Activated naive CD4-positive, alpha-beta T cell treated with anti-CD3 and anti-CD28 coated beads, Interleukin-2, amount 50 U/mL, for 24 hours (primary cell): Measurements from ENCODE around the gene TSR2.
A peak's percentile ranks its signal among the peaks of the same experiment; 100 is the strongest.

Source experiments
- H3K27ac Mint-ChIP-seq: one replicate; pipeline ENCODE4 v1.8.0; 2021; ENCODE audit warnings: mild to moderate bottlenecking, mixed read lengths
- H3K27me3 Mint-ChIP-seq: one replicate; pipeline ENCODE4 v1.8.0; 2021; ENCODE audit warnings: mixed read lengths
- H3K36me3 Mint-ChIP-seq: one replicate; pipeline ENCODE4 v1.8.0; 2021; ENCODE audit warnings: mixed read lengths
- H3K4me1 Mint-ChIP-seq: one replicate; pipeline ENCODE4 v1.8.0; 2021; ENCODE audit warnings: mixed read lengths
- H3K4me3 Mint-ChIP-seq: one replicate; pipeline ENCODE4 v1.8.0; 2021; ENCODE audit warnings: mild to moderate bottlenecking, mixed read lengths
- H3K9me3 Mint-ChIP-seq: one replicate; pipeline ENCODE4 v1.8.0; 2021; ENCODE audit warnings: mixed read lengths

TSR2 gene

GRCh38 chrX:54439960-54440871 is at the start of gene TSR2:
Gene TSR2, plus strand, starts transcription at chrX:54440404. Its CDS starts 18 bp downstream, at chrX:54440422.
- Mint-ChIP-seq H3K4me3 (peak within 1 kb of the TSS; percentile 94), H3K9me3 (no peaks in the 10 kb centered on the region), H3K36me3 (peaks cover 8% of the 10 kb centered on the region), H3K27ac (peak within 1 kb of the TSS; percentile 86), H3K4me1 (peaks cover 27% of the 10 kb centered on the region), H3K27me3 (no peaks in the 10 kb centered on the region)

DNA sequence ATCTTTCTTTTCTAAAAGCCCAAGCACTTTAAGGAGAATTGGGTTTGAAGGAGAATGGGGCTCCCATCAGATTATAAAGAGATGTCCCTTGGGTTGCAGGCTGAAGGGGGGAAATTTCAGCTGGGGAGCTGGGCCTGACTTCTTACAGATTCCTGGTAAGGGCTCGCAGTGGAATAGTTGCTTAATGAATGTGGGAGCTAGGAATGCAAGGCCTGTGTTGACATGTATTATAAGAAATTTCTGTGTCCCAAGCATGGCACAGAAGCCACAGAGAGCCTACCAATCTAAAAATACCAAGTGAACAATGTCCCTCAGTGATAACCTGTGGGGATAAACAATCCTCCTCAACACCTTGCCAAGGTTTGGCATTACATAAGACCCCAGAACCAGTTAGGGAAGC is 43.1 kb upstream of the TSR2 start:
- Mint-ChIP-seq H3K4me3 (no peak overlapping the region), H3K9me3 (no peaks in the 10 kb centered on the region), H3K4me1 (no peaks in the 10 kb centered on the region), H3K27ac (no peak overlapping the region), H3K27me3 (no peaks in the 10 kb centered on the region), H3K36me3 (no peaks in the 10 kb centered on the region)

DNA sequence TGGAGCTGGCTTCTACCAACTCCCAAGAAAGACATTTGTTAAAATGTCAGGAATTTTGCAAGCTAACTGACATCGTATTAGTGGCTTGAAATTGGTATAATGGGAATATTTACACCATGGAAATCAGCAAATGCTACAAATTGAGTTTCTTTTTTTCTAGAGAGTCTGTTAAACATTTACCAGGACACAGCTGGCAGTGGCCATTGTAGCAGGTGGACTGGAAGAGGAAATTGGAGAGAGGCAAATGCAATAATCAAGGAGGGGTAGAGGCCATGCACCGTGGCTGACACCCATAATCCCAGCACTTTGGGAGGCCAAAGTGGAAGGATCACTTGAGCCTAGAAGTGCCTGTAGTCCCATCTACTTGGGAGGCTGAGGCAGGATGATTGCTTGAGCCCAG is 32.9 kb upstream of the TSR2 start:
- peaks cover 3% of the 10 kb centered on the region for H3K27me3 Mint-ChIP-seq
- H3K4me3 Mint-ChIP-seq: no peak overlapping the region
- H3K36me3 Mint-ChIP-seq: no peaks in the 10 kb centered on the region
- no peak overlapping the region for H3K27ac Mint-ChIP-seq
- H3K9me3 Mint-ChIP-seq: no peaks in the 10 kb centered on the region
- H3K4me1 Mint-ChIP-seq: peaks cover 11% of the 10 kb centered on the region

DNA sequence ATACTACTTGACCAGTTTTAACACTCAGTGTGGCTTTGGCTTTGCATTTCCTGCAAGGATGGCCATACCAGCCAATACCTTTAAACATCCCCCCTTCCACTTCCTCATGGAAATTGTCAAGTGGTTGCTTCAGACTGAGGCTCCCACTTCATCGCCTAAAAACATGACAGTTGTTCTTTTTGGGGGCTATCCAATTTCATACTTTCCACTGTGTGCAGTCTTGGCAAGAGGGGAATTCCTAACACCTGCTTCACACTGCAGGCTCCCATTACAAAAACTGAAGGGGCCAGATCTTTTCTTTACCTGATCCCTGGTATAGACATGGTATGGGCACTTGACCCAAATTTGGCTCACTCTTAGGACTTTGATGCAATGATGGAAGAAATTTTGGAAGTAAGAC is 28.5 kb upstream of the TSR2 start:
- Mint-ChIP-seq H3K27me3 (peaks cover 3% of the 10 kb centered on the region), H3K9me3 (no peaks in the 10 kb centered on the region), H3K4me3 (no peak overlapping the region), H3K4me1 (peaks cover 15% of the 10 kb centered on the region), H3K27ac (no peak overlapping the region), H3K36me3 (no peaks in the 10 kb centered on the region)

DNA sequence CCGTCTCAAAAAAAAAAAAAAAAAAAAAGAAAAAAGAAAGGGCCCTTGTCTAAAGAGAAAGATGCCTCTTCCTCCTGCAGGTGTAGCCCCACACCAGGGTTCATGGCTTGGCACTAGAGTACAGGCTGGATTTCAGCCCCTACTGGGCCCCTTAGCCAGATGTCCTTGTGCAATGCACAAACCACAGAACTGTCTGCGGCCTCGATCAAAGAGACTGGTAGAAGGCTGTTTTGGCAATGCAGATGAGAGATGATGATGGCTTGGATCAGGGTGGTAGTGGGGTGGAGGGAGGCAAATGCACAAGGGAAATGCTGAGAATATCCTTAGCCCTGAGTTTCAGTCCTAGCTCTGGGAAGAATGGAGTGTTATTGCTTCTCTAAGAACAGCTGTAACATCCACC is 26.5 kb upstream of the TSR2 start:
- Mint-ChIP-seq H3K4me3 (no peak overlapping the region), H3K9me3 (no peaks in the 10 kb centered on the region), H3K27ac (no peak overlapping the region), H3K36me3 (no peaks in the 10 kb centered on the region), H3K4me1 (peaks cover 9% of the 10 kb centered on the region), H3K27me3 (peaks cover 6% of the 10 kb centered on the region)

DNA sequence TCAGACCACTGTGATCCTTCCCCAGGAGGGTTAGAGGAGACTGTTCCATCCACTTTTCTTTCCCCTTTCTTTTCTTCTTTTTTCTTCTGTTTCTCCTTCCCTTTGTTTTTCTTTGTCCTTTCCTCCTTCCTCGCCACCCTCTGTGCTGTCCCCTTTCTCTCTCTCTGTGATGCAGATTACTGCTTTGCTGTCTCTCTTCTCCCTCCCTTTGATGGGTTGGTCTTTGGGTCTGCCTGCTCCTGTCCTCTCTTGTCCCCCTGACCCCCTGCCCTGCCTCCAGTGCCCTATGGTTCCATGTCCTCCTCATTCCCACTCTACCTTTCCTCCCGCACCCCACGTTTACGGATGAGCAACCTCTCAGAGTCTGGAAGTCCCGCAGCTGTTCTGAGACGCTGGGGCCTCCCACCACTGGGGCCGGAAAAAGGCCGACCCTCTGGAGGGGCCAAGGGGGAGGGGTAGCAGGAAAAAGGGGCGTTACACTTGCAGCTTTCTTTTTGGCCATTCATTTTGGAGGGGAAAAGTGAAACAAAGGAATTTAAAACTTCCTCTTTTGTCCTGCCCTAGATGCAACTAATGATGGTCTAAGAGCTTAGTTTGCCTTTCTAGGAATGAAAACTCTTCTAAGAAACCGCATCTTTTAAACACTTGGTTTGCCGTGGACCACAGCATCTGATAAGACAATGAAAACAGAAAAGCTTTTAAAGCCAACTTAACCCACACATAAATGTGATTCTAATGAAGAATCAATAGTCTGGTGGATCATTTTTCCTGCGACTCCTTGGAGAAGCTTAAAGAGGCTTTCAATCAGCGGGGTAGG is 24.5 kb upstream of the TSR2 start:
- Mint-ChIP-seq H3K27ac (no peak overlapping the region), H3K4me1 (peaks cover 4% of the 10 kb centered on the region)

GRCh38 chrX:54416965-54417364 is 23.2 kb upstream of the TSR2 start:
- Mint-ChIP-seq H3K4me1 (peaks cover 4% of the 10 kb centered on the region), H3K4me3 (no peak overlapping the region), H3K27ac (no peak overlapping the region), H3K27me3 (peaks cover 6% of the 10 kb centered on the region), H3K9me3 (no peaks in the 10 kb centered on the region), H3K36me3 (no peaks in the 10 kb centered on the region)

More for the DNA sequence above, 24.5 kb upstream of the TSR2 start:
- Mint-ChIP-seq H3K27me3 (peaks cover 6% of the 10 kb centered on the region), H3K36me3 (no peaks in the 10 kb centered on the region), H3K9me3 (no peaks in the 10 kb centered on the region), H3K4me3 (no peak overlapping the region)

DNA sequence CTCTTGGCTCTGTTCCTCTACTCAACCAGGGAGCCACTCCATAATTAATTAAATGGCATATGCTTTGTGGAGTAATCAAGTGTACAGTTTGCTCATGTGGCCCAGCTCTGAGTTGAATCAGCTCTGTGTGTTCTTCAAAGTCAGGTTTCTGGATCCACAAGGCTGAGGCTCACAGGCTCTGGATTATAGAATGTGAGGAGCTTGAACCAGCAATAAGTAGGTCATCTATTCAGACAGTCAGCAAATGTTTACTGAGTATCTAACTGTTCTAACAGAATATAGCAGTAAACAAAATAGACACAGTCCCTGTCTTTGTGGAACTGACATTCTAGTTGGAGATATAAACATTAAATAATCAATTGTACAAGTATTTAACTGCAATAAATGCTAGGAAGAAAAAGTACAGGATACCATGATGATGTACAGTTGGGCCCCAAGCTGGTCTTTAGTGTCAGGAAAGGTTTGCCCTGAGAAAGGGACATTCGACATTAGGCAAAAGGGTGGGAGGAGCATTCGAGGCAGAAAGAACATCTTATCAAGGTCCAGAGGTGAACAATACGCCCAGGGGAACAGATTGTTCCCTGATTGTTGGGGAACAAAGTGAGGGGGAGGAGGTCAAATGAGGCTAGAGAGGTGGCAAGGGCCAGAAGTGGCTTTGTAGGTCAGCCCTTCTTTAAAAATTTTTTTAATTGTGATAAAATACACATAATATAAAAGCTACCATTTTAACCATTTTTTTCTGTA is 20.5 kb upstream of the TSR2 start:
- Mint-ChIP-seq H3K9me3 (no peaks in the 10 kb centered on the region), H3K36me3 (no peaks in the 10 kb centered on the region), H3K4me1 (peaks cover 4% of the 10 kb centered on the region), H3K27ac (no peak overlapping the region), H3K4me3 (no peak overlapping the region), H3K27me3 (peaks cover 6% of the 10 kb centered on the region)

DNA sequence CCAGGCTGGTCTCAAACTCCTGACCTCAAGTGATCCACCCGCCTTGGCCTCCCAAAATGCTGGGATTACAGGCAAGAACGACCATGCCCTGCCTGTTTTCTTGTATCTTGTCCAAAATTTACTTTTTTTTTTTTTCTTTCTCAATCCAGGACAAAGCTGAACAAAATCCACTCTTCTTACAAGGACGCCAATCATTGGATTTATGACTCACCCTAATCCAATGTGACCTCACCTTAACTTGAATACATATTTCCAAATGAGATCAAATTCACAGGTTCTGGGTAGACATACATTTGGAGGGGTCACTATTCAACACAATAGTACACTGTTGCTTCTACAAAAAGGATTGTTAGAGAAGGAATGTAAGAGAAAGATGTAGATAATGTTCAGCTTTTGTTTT is 18.0 kb upstream of the TSR2 start:
- Mint-ChIP-seq H3K4me3 (no peak overlapping the region), H3K27ac (no peak overlapping the region), H3K36me3 (no peaks in the 10 kb centered on the region), H3K9me3 (no peaks in the 10 kb centered on the region), H3K27me3 (peaks cover 1% of the 10 kb centered on the region), H3K4me1 (no peaks in the 10 kb centered on the region)

GRCh38 chrX:54423161-54423888 is 16.9 kb upstream of the TSR2 start:
- Mint-ChIP-seq H3K4me1 (no peaks in the 10 kb centered on the region), H3K27me3 (no peaks in the 10 kb centered on the region), H3K9me3 (no peaks in the 10 kb centered on the region), H3K27ac (no peak overlapping the region), H3K36me3 (no peaks in the 10 kb centered on the region), H3K4me3 (no peak overlapping the region)

- Mint-ChIP-seq H3K4me1 (no peaks in the 10 kb centered on the region), H3K9me3 (no peaks in the 10 kb centered on the region), H3K4me3 (no peak overlapping the region), H3K27ac (no peak overlapping the region), H3K36me3 (no peaks in the 10 kb centered on the region), H3K27me3 (no peaks in the 10 kb centered on the region)
Measured at GRCh38 chrX:54427837-54428424, 12.3 kb upstream of the TSR2 start.

DNA sequence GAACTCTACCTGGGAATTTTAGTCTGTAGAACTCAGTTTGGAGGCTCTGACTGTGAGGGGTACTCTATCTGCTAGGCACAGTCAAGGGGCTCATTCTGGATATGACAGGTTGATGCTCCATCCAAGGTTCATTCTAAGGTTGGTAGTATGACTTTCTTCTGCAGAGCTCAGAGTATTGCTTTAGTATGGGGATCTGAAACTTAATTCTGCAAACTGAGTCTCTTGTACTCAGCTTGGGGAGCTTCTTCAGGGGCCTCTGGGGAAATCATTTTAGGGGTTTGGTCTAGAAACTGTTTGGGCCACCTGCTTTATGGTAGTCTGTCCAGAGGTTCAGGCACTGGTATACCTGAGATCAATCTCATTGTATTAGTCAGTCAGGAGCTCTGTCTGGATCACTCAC is 9.7 kb upstream of the TSR2 start:
- no peaks in the 10 kb centered on the region for H3K36me3 Mint-ChIP-seq
- no peak overlapping the region for H3K4me3 Mint-ChIP-seq
- no peaks in the 10 kb centered on the region for H3K4me1 Mint-ChIP-seq
- no peaks in the 10 kb centered on the region for H3K9me3 Mint-ChIP-seq
- no peaks in the 10 kb centered on the region for H3K27me3 Mint-ChIP-seq
- H3K27ac Mint-ChIP-seq: no peak overlapping the region

DNA sequence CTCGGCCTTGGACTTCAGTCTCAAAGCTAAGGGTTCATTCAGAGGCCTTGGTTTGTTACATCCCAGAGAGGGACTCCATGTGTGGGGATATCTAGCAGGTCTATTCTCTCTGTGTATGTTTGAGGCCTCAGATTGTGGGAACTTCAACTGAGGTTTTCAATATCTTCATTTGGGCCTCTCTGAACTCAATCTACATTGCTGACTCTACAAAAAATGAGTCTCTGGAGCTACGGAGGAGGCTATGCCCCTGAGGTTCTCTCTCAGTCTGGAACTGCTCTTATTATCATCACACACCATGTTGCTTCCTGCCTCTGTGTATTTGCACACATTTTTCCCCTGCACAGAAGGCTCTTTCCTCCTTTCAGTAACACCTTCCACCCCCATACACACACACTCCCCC is 5.1 kb upstream of the TSR2 start:
- Mint-ChIP-seq H3K36me3 (no peaks in the 10 kb centered on the region), H3K4me1 (peaks cover 5% of the 10 kb centered on the region), H3K9me3 (no peaks in the 10 kb centered on the region), H3K27me3 (no peaks in the 10 kb centered on the region), H3K27ac (no peak overlapping the region), H3K4me3 (no peak overlapping the region)

GRCh38 chrX:54442790-54443189 is 2.6 kb downstream of the TSR2 start:
- Mint-ChIP-seq H3K27me3 (no peaks in the 10 kb centered on the region), H3K36me3 (peaks cover 8% of the 10 kb centered on the region), H3K9me3 (no peaks in the 10 kb centered on the region), H3K4me3 (no peak overlapping the region), H3K27ac (no peak overlapping the region), H3K4me1 (peaks cover 27% of the 10 kb centered on the region)

GRCh38 chrX:54444752-54445151 is 4.5 kb downstream of the TSR2 start:
- Mint-ChIP-seq H3K4me3 (no peak overlapping the region), H3K27me3 (no peaks in the 10 kb centered on the region), H3K4me1 (peaks cover 25% of the 10 kb centered on the region), H3K36me3 (peaks cover 8% of the 10 kb centered on the region), H3K27ac (no peak overlapping the region), H3K9me3 (no peaks in the 10 kb centered on the region)
